ENCODE measurements around the gene KLHL10. TPM values are rescaled to one million over a fixed set of nuclear protein-coding genes. Genes with fewer than 3 reads are reported as not detected.
A peak's percentile ranks its signal among the peaks of the same experiment; 100 is the strongest.
"Not testable (repeated sequence)": the region's sequence is repeated elsewhere in the genome, so short reads cannot be mapped to it uniquely, and the experiment has no call there.

KLHL10 gene
- total RNA-seq, 4 donors from 2014 or later: 0.33 to 1.6 TPM; not detected in 2

GRCh38 chr17:41870627-41871026 is 33.0 kb downstream of the KLHL10 start:
- 92 to 95% methylated on average over 7 of the region's 7 CpGs for WGBS, 2 donors

GRCh38 chr17:41871789-41872188 is 34.2 kb downstream of the KLHL10 start:
- WGBS, 2 donors: 88 to 90% methylated on average over 9 to 10 of the region's 10 CpGs

More at GRCh38 chr17:41870627-41871026, 33.0 kb downstream of the KLHL10 start:
- intact Hi-C loops (cut with DNase I): no loop called here
- no peak for TF ChIP-seq POLR2A (IDR thresholded peaks at IDR 0.05)
- TF ChIP-seq, protein P1, sequence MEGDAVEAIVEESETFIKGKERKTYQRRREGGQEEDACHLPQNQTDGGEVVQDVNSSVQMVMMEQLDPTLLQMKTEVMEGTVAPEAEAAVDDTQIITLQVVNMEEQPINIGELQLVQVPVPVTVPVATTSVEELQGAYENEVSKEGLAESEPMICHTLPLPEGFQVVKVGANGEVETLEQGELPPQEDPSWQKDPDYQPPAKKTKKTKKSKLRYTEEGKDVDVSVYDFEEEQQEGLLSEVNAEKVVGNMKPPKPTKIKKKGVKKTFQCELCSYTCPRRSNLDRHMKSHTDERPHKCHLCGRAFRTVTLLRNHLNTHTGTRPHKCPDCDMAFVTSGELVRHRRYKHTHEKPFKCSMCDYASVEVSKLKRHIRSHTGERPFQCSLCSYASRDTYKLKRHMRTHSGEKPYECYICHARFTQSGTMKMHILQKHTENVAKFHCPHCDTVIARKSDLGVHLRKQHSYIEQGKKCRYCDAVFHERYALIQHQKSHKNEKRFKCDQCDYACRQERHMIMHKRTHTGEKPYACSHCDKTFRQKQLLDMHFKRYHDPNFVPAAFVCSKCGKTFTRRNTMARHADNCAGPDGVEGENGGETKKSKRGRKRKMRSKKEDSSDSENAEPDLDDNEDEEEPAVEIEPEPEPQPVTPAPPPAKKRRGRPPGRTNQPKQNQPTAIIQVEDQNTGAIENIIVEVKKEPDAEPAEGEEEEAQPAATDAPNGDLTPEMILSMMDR (IDR thresholded peaks at IDR 0.05): no peak
- DNase-seq: no peak
- Histone ChIP-seq H3K36me3 (peaks cover 7 to 21% of the 10 kb centered on the region in 2 donors), H3K27me3 (no peaks in the 10 kb centered on the region), H3K9me3 (no peaks in the 10 kb centered on the region), H3K27ac (peak overlapping the region in 1 of 3 donors; percentile 66), H3K4me3 (replicated peaks in 1 of 3) (no peak overlapping the region), H3K4me1 (peaks cover 0 to 4% of the 10 kb centered on the region in 2 donors)

DNA sequence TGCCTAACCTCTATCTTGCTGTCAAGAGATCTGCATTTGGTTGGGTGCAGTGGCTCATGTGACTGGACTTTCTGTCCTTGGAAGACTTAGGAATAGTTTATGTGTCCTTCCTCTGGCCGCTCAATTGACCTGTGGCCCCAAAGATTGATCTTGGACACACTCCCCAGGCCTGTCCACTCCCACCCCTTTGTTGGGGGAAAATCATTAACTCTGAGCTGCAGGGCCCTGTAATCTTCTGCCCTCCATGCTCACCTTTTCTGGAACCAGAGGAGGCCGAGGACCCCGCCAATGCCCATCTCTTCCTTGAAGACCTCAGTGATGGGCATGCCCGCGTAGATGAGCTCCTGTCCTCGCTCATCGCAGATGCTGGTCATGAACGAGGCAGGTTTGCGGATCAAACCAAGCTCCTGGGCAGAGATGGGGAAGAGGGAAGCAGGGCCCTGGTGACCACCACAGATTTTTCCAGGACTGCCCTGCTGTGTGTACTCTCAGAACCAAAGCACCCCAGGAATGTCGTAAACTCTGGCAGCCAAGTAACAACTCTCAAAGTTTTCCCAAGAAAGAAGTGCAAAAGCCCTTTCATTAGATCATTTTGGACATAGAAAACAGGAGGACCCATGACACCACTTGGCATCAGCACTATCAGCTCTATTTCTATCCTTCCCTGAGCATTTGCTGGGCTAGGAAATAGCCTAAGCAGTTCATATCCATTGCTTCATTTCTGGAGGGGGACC is 36.1 kb downstream of the KLHL10 start:
- H3K27me3 ChIP-seq: no peaks in the 10 kb centered on the region
- H3K9me3 ChIP-seq: no peaks in the 10 kb centered on the region
- H3K4me1 ChIP-seq: peaks cover 0 to 4% of the 10 kb centered on the region in 2 donors
- H3K4me3 ChIP-seq (replicated peaks in 1 of 3): no peak overlapping the region
- no peak for DNase-seq
- TF ChIP-seq, protein P1 (IDR thresholded peaks at IDR 0.05): no peak
- no peak for TF ChIP-seq POLR2A (IDR thresholded peaks at IDR 0.05)
- 97% methylated on average over 10 of the region's 10 CpGs for WGBS, 2 donors
- no peak overlapping the region for H3K27ac ChIP-seq
- H3K36me3 ChIP-seq: peaks cover 25 to 34% of the 10 kb centered on the region in 2 donors
- intact Hi-C loops (cut with DNase I): no loop called here

More at GRCh38 chr17:41871789-41872188, 34.2 kb downstream of the KLHL10 start:
- no peak overlapping the region for H3K27ac ChIP-seq
- no peaks in the 10 kb centered on the region for H3K27me3 ChIP-seq
- DNase-seq: no peak
- H3K4me3 ChIP-seq (replicated peaks in 1 of 3): no peak overlapping the region
- intact Hi-C loops (cut with DNase I): no loop called here
- TF ChIP-seq POLR2A (IDR thresholded peaks at IDR 0.05): no peak
- TF ChIP-seq, protein P1 (IDR thresholded peaks at IDR 0.05): no peak
- H3K9me3 ChIP-seq: no peaks in the 10 kb centered on the region
- peaks cover 0 to 4% of the 10 kb centered on the region in 2 donors for H3K4me1 ChIP-seq
- peaks cover 8 to 21% of the 10 kb centered on the region in 2 donors for H3K36me3 ChIP-seq

- 97 to 98% methylated on average over 9 of the region's 9 CpGs for WGBS, 2 donors
- peaks cover 28 to 35% of the 10 kb centered on the region in 2 donors for H3K36me3 ChIP-seq
- H3K4me3 ChIP-seq (replicated peaks in 1 of 3); H3K27ac ChIP-seq; H3K4me1 ChIP-seq; intact Hi-C loops (cut with DNase I); DNase-seq; H3K9me3 ChIP-seq; H3K27me3 ChIP-seq: not testable (repeated sequence)
Measured at GRCh38 chr17:41874293-41874670, 36.7 kb downstream of the KLHL10 start.

DNA sequence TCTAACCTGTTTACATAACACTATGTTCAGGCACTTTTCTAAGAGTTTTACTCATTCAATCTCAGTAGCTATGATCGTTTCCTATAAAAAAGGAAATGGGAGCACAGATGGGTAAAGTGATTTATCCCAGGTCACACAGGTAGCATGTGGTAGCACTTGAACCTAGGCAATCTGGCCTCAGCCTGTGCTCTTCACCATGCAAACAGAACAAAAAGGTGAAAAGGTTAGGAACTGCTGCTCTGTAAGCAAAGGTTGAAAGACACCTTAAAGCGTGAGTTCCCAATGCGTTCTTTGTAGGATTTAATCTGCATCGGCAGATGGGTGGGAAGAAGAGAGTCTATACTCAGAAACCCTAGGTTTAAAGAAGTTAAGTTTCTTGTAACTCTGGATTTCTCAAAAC is 42.5 kb downstream of the KLHL10 start:
- intact Hi-C loops (cut with DNase I): loop anchor here (10.0 kb wide), 1 partner anchor 145 kb away; the partner anchor contains the start of gene HAP1
- H3K36me3 ChIP-seq: peaks cover 36 to 51% of the 10 kb centered on the region in 2 donors

More for the DNA sequence above, 42.5 kb downstream of the KLHL10 start:
- no peaks in the 10 kb centered on the region for H3K27me3 ChIP-seq
- no peaks in the 10 kb centered on the region for H3K9me3 ChIP-seq
- 92 to 95% methylated on average over 4 of the region's 4 CpGs for WGBS, 2 donors
- peaks cover 9% of the 10 kb centered on the region in 2 donors for H3K4me1 ChIP-seq
- no peak overlapping the region for H3K27ac ChIP-seq
- TF ChIP-seq, protein P1 (IDR thresholded peaks at IDR 0.05): no peak
- no peak for TF ChIP-seq POLR2A (IDR thresholded peaks at IDR 0.05)
- no peak overlapping the region for H3K4me3 ChIP-seq (replicated peaks in 1 of 3)
- DNase-seq: no peak
